ENCODE measurements around the gene FRYL. TPM values are rescaled to one million over a fixed set of nuclear protein-coding genes. Genes with fewer than 3 reads are reported as not detected.
"Not testable (repeated sequence)": the region's sequence is repeated elsewhere in the genome, so short reads cannot be mapped to it uniquely, and the experiment has no call there.

Gene FRYL
- total RNA-seq, 1 experiment from 2014 or later: 43.1 TPM

DNA sequence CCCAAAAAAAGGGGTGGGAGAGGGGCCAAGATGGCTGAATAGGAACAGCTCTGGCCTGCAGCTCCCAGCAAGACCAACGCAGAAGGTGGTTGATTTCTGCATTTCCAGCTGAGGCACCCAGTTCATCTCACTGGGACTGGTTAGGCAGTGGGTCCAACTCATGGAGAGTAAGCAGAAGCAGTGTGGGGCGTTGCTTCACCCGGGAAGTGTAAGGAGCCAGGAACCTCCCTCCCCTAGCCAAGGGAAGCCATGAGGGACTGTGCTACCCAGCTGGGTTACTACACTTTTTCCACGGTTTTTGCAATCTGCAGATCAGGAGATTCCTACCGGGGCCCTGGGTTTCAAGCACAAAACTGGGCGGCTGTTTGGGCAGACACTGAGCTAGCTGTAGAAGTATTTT is 36.9 kb upstream of the FRYL start:
- H3K27ac ChIP-seq (ENCODE audit: low read depth, low read length, poor library complexity, severe bottlenecking): no peak overlapping the region
- BruUV-seq (replicated peaks): no TSS peak
- no peaks in the 10 kb centered on the region for H3K27me3 ChIP-seq (replicated peaks; ENCODE audit: insufficient read depth, low read depth, low read length, poor library complexity)
- CTCF ChIA-PET: no interaction called here
- no peak overlapping the region for H3K4me3 ChIP-seq (ENCODE audit: low read depth, low read length, poor library complexity, severe bottlenecking)
- no peak for DNase-seq (ENCODE audit: low spot score)
- intact Hi-C loops (cut with micrococcal nuclease; ENCODE audit: unreplicated experiment): no loop called here
- H3K4me1 ChIP-seq (ENCODE audit: insufficient read depth, low read length, poor library complexity, severe bottlenecking): no peaks in the 10 kb centered on the region
- no peak for TF ChIP-seq EZH2 (IDR thresholded peaks at IDR 0.05; ENCODE audit: borderline replicate concordance, low read depth, low read length, poor library complexity, severe bottlenecking)
- TF ChIP-seq, protein P1, sequence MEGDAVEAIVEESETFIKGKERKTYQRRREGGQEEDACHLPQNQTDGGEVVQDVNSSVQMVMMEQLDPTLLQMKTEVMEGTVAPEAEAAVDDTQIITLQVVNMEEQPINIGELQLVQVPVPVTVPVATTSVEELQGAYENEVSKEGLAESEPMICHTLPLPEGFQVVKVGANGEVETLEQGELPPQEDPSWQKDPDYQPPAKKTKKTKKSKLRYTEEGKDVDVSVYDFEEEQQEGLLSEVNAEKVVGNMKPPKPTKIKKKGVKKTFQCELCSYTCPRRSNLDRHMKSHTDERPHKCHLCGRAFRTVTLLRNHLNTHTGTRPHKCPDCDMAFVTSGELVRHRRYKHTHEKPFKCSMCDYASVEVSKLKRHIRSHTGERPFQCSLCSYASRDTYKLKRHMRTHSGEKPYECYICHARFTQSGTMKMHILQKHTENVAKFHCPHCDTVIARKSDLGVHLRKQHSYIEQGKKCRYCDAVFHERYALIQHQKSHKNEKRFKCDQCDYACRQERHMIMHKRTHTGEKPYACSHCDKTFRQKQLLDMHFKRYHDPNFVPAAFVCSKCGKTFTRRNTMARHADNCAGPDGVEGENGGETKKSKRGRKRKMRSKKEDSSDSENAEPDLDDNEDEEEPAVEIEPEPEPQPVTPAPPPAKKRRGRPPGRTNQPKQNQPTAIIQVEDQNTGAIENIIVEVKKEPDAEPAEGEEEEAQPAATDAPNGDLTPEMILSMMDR (conservative IDR thresholded peaks at IDR 0.05; ENCODE audit: low read depth, low read length): no peak
- POLR2A ChIA-PET (ENCODE audit: low non-redundant PET): no interaction called here
- no peaks in the 10 kb centered on the region for H3K36me3 ChIP-seq (ENCODE audit: insufficient read depth, low read length, poor library complexity, severe bottlenecking)
- no peaks in the 10 kb centered on the region for H3K9me3 ChIP-seq (ENCODE audit: low read depth, low read length, poor library complexity, severe bottlenecking)

DNA sequence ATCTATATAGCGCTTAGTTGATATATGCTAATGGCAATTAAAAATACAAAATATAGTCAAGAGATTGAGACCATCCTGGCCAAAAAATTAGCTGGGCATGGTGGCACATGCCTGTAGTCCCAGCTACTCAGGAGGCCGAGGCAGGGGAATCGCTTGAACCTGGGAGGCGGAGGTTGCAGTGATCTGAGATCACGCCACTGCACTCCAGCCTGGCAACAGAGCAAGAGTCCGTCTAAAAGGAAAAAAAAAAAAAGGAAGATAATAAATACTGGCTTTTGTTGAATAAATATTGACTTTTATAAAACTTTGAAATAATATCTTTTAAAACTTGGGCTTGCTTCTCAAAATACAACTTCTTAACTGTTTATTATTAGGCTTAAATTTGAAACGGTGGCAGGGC is 36.2 kb upstream of the FRYL start:
- H3K27me3 ChIP-seq (replicated peaks; ENCODE audit: insufficient read depth, low read depth, low read length, poor library complexity); H3K4me1 ChIP-seq (ENCODE audit: insufficient read depth, low read length, poor library complexity, severe bottlenecking); H3K4me3 ChIP-seq (ENCODE audit: low read depth, low read length, poor library complexity, severe bottlenecking); H3K27ac ChIP-seq (ENCODE audit: low read depth, low read length, poor library complexity, severe bottlenecking); CTCF ChIA-PET; BruUV-seq (replicated peaks); intact Hi-C loops (cut with micrococcal nuclease; ENCODE audit: unreplicated experiment); H3K36me3 ChIP-seq (ENCODE audit: insufficient read depth, low read length, poor library complexity, severe bottlenecking); H3K9me3 ChIP-seq (ENCODE audit: low read depth, low read length, poor library complexity, severe bottlenecking); DNase-seq (ENCODE audit: low spot score); POLR2A ChIA-PET (ENCODE audit: low non-redundant PET): not testable (repeated sequence)

DNA sequence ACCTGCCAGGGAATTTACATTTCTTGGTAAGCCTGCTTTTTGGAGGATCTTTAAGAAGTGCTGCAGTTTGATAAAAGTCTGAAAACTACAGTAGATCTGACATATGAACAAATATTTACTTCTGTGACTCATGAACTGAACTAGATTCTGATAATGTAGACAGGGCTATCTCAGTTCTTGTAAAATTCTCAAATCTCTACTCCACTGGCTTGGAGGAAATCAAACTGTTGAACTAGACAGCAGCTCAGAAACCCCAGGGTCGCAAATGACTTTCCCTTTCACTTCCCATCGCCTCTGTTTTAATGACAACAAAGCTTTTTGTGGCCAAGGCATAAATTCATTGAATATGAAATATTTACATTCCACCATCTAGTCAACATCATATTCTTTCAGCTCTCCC is 35.4 kb upstream of the FRYL start:
- TF ChIP-seq, protein P1 (conservative IDR thresholded peaks at IDR 0.05; ENCODE audit: low read depth, low read length): no peak
- no peak for TF ChIP-seq EZH2 (IDR thresholded peaks at IDR 0.05; ENCODE audit: borderline replicate concordance, low read depth, low read length, poor library complexity, severe bottlenecking)
- no peak for DNase-seq (ENCODE audit: low spot score)
- POLR2A ChIA-PET (ENCODE audit: low non-redundant PET): no interaction called here
- Histone ChIP-seq H3K36me3 (ENCODE audit: insufficient read depth, low read length, poor library complexity, severe bottlenecking) (no peaks in the 10 kb centered on the region), H3K27me3 (replicated peaks; ENCODE audit: insufficient read depth, low read depth, low read length, poor library complexity) (no peaks in the 10 kb centered on the region), H3K4me1 (ENCODE audit: insufficient read depth, low read length, poor library complexity, severe bottlenecking) (no peaks in the 10 kb centered on the region), H3K4me3 (ENCODE audit: low read depth, low read length, poor library complexity, severe bottlenecking) (no peak overlapping the region), H3K27ac (ENCODE audit: low read depth, low read length, poor library complexity, severe bottlenecking) (no peak overlapping the region), H3K9me3 (ENCODE audit: low read depth, low read length, poor library complexity, severe bottlenecking) (no peaks in the 10 kb centered on the region)
- intact Hi-C loops (cut with micrococcal nuclease; ENCODE audit: unreplicated experiment): no loop called here
- no TSS peak for BruUV-seq (replicated peaks)
- CTCF ChIA-PET: no interaction called here

DNA sequence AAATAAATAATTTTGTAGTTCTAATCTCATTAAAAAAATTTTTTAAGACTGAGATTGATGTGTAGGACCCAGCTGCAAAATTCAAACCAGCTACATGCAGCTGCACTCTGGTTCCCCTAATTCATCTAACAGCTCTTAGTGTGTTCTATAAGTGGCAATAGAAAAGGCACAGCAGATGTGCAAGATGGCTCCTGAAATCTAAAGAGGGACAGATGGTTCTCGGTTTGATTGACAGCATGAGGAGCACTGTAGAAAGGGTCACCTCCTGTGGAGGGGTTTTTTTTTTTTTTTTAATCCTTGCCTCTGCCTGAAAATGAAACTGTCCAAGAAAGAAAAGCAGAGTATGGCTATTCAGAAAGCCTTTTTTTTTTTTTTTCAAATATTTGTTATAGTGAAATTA is 33.9 kb upstream of the FRYL start:
- no peak for TF ChIP-seq EZH2 (IDR thresholded peaks at IDR 0.05; ENCODE audit: borderline replicate concordance, low read depth, low read length, poor library complexity, severe bottlenecking)
- TF ChIP-seq, protein P1 (conservative IDR thresholded peaks at IDR 0.05; ENCODE audit: low read depth, low read length): no peak
- no peaks in the 10 kb centered on the region for H3K36me3 ChIP-seq (ENCODE audit: insufficient read depth, low read length, poor library complexity, severe bottlenecking)
- H3K4me1 ChIP-seq (ENCODE audit: insufficient read depth, low read length, poor library complexity, severe bottlenecking): no peaks in the 10 kb centered on the region
- CTCF ChIA-PET: no interaction called here
- POLR2A ChIA-PET (ENCODE audit: low non-redundant PET): no interaction called here
- H3K27me3 ChIP-seq (replicated peaks; ENCODE audit: insufficient read depth, low read depth, low read length, poor library complexity): no peaks in the 10 kb centered on the region
- no TSS peak for BruUV-seq (replicated peaks)
- intact Hi-C loops (cut with micrococcal nuclease; ENCODE audit: unreplicated experiment): no loop called here
- no peaks in the 10 kb centered on the region for H3K9me3 ChIP-seq (ENCODE audit: low read depth, low read length, poor library complexity, severe bottlenecking)
- H3K4me3 ChIP-seq (ENCODE audit: low read depth, low read length, poor library complexity, severe bottlenecking): no peak overlapping the region
- peak; percentile 39 for DNase-seq (ENCODE audit: low spot score)
- no peak overlapping the region for H3K27ac ChIP-seq (ENCODE audit: low read depth, low read length, poor library complexity, severe bottlenecking)

Data from A673 (cell line).